Activated naive CD4-positive, alpha-beta T cell treated with anti-CD3 and anti-CD28 coated beads, Interleukin-2, amount 50 U/mL, for 24 hours (primary cell): ENCODE measurements around the gene ITGB7.

ENCODE experiments used
- H3K27ac Mint-ChIP-seq: one replicate; pipeline ENCODE4 v1.8.0; 2021; ENCODE audit warnings: mild to moderate bottlenecking, mixed read lengths
- H3K27me3 Mint-ChIP-seq: one replicate; pipeline ENCODE4 v1.8.0; 2021; ENCODE audit warnings: mixed read lengths
- H3K36me3 Mint-ChIP-seq: one replicate; pipeline ENCODE4 v1.8.0; 2021; ENCODE audit warnings: mixed read lengths
- H3K4me1 Mint-ChIP-seq: one replicate; pipeline ENCODE4 v1.8.0; 2021; ENCODE audit warnings: mixed read lengths
- H3K4me3 Mint-ChIP-seq: one replicate; pipeline ENCODE4 v1.8.0; 2021; ENCODE audit warnings: mild to moderate bottlenecking, mixed read lengths
- H3K9me3 Mint-ChIP-seq: one replicate; pipeline ENCODE4 v1.8.0; 2021; ENCODE audit warnings: mixed read lengths

ITGB7 gene

GRCh38 chr12:53207042-53207441 lies at the start of gene ITGB7:
ITGB7 (minus strand) TSS chr12:53207251; CDS start chr12:53200443, 6,808 bp downstream.
- Mint-ChIP-seq H3K36me3 (peaks cover 3% of the 10 kb centered on the region), H3K4me3 (peak within 1 kb of the TSS; percentile 84), H3K27me3 (no peaks in the 10 kb centered on the region), H3K9me3 (no peaks in the 10 kb centered on the region), H3K27ac (peak within 1 kb of the TSS; percentile 96), H3K4me1 (peaks cover 74% of the 10 kb centered on the region)

- Mint-ChIP-seq H3K4me1 (peaks cover 41% of the 10 kb centered on the region), H3K36me3 (peaks cover 3% of the 10 kb centered on the region), H3K27ac (peak overlapping the region; percentile 70), H3K27me3 (no peaks in the 10 kb centered on the region), H3K4me3 (peak overlapping the region; percentile 19), H3K9me3 (no peaks in the 10 kb centered on the region)
These were observed 48.9 kb upstream of the ITGB7 start for GRCh38 chr12:53255996-53256395.

- H3K27ac Mint-ChIP-seq, result peak overlapping the region; percentile 23
- H3K36me3 Mint-ChIP-seq, result peaks cover 3% of the 10 kb centered on the region
- no peaks in the 10 kb centered on the region for H3K27me3 Mint-ChIP-seq
- H3K4me1 Mint-ChIP-seq, result peaks cover 42% of the 10 kb centered on the region
- no peaks in the 10 kb centered on the region for H3K9me3 Mint-ChIP-seq
- no peak overlapping the region for H3K4me3 Mint-ChIP-seq
These were observed 47.9 kb upstream of the ITGB7 start for GRCh38 chr12:53254816-53255545.

- peak overlapping the region; percentile 79 for H3K27ac Mint-ChIP-seq
- H3K9me3 Mint-ChIP-seq, result no peaks in the 10 kb centered on the region
- H3K4me3 Mint-ChIP-seq, result peak overlapping the region; percentile 96
- H3K27me3 Mint-ChIP-seq, result no peaks in the 10 kb centered on the region
- peaks cover 3% of the 10 kb centered on the region for H3K36me3 Mint-ChIP-seq
- peaks cover 42% of the 10 kb centered on the region for H3K4me1 Mint-ChIP-seq
These were observed 46.2 kb upstream of the ITGB7 start for GRCh38 chr12:53253298-53253697.

GRCh38 chr12:53252349-53252916 lies 45.4 kb upstream of the ITGB7 start:
- Mint-ChIP-seq H3K27ac (peak overlapping the region; percentile 79), H3K27me3 (no peaks in the 10 kb centered on the region), H3K4me3 (peak overlapping the region; percentile 96), H3K4me1 (peaks cover 42% of the 10 kb centered on the region), H3K36me3 (peaks cover 3% of the 10 kb centered on the region), H3K9me3 (no peaks in the 10 kb centered on the region)

GRCh38 chr12:53251477-53252348 lies 44.7 kb upstream of the ITGB7 start:
- H3K4me1 Mint-ChIP-seq, result peaks cover 42% of the 10 kb centered on the region
- H3K27ac Mint-ChIP-seq, result peak overlapping the region; percentile 94
- no peaks in the 10 kb centered on the region for H3K27me3 Mint-ChIP-seq
- H3K4me3 Mint-ChIP-seq, result peak overlapping the region; percentile 96
- H3K36me3 Mint-ChIP-seq, result peaks cover 3% of the 10 kb centered on the region
- no peaks in the 10 kb centered on the region for H3K9me3 Mint-ChIP-seq

GRCh38 chr12:53245286-53245685 lies 38.2 kb upstream of the ITGB7 start:
- peaks cover 3% of the 10 kb centered on the region for H3K4me1 Mint-ChIP-seq
- no peaks in the 10 kb centered on the region for H3K9me3 Mint-ChIP-seq
- peak overlapping the region; percentile 26 for H3K27ac Mint-ChIP-seq
- H3K27me3 Mint-ChIP-seq, result peaks cover 1% of the 10 kb centered on the region
- H3K36me3 Mint-ChIP-seq, result no peaks in the 10 kb centered on the region
- H3K4me3 Mint-ChIP-seq, result no peak overlapping the region

- Mint-ChIP-seq H3K9me3 (no peaks in the 10 kb centered on the region), H3K27ac (no peak overlapping the region), H3K4me1 (peaks cover 3% of the 10 kb centered on the region), H3K27me3 (peaks cover 1% of the 10 kb centered on the region), H3K4me3 (no peak overlapping the region), H3K36me3 (no peaks in the 10 kb centered on the region)
These were observed 37.3 kb upstream of the ITGB7 start for GRCh38 chr12:53244337-53244736.

- no peaks in the 10 kb centered on the region for H3K9me3 Mint-ChIP-seq
- H3K4me3 Mint-ChIP-seq, result no peak overlapping the region
- no peaks in the 10 kb centered on the region for H3K36me3 Mint-ChIP-seq
- peaks cover 1% of the 10 kb centered on the region for H3K27me3 Mint-ChIP-seq
- no peak overlapping the region for H3K27ac Mint-ChIP-seq
- peaks cover 12% of the 10 kb centered on the region for H3K4me1 Mint-ChIP-seq
These were observed 34.8 kb upstream of the ITGB7 start for GRCh38 chr12:53241623-53242412.

- Mint-ChIP-seq H3K27ac (peak overlapping the region; percentile 66), H3K9me3 (no peaks in the 10 kb centered on the region), H3K4me3 (no peak overlapping the region), H3K27me3 (peaks cover 1% of the 10 kb centered on the region), H3K4me1 (peaks cover 30% of the 10 kb centered on the region), H3K36me3 (no peaks in the 10 kb centered on the region)
These were observed 32.7 kb upstream of the ITGB7 start for GRCh38 chr12:53239643-53240258.

GRCh38 chr12:53236443-53237111 lies 29.5 kb upstream of the ITGB7 start:
- H3K27me3 Mint-ChIP-seq, result no peaks in the 10 kb centered on the region
- H3K4me1 Mint-ChIP-seq, result peaks cover 46% of the 10 kb centered on the region
- no peak overlapping the region for H3K27ac Mint-ChIP-seq

GRCh38 chr12:53235742-53236442 lies 28.8 kb upstream of the ITGB7 start:
- Mint-ChIP-seq H3K36me3 (no peaks in the 10 kb centered on the region), H3K4me3 (peak overlapping the region; percentile 23), H3K4me1 (peaks cover 53% of the 10 kb centered on the region), H3K27ac (no peak overlapping the region), H3K9me3 (no peaks in the 10 kb centered on the region), H3K27me3 (no peaks in the 10 kb centered on the region)

More at GRCh38 chr12:53236443-53237111, 29.5 kb upstream of the ITGB7 start:
- H3K36me3 Mint-ChIP-seq, result no peaks in the 10 kb centered on the region
- H3K4me3 Mint-ChIP-seq, result no peak overlapping the region
- H3K9me3 Mint-ChIP-seq, result no peaks in the 10 kb centered on the region

- Mint-ChIP-seq H3K9me3 (no peaks in the 10 kb centered on the region), H3K36me3 (no peaks in the 10 kb centered on the region), H3K27me3 (no peaks in the 10 kb centered on the region), H3K27ac (no peak overlapping the region), H3K4me3 (no peak overlapping the region), H3K4me1 (peaks cover 55% of the 10 kb centered on the region)
These were observed 28.1 kb upstream of the ITGB7 start for GRCh38 chr12:53235164-53235563.
